Measurements from ENCODE around the gene IARS1.

The IARS1 gene

GRCh38 chr9:92270511-92270910, 23.0 kb downstream of the IARS1 start:
- Histone ChIP-seq H4K91ac (ENCODE audit: low read depth, low read length, poor library complexity) (no peak overlapping the region), H2BK5ac (ENCODE audit: low read length) (no peak overlapping the region), H3K4me1 (ENCODE audit: control insufficient read depth in 2 of 2, insufficient read depth in 1 of 2, low read depth in 1 of 2, low read length in 2 of 2) (no peaks in the 10 kb centered on the region), H3K9me3 (replicated peaks in 1 of 2; ENCODE audit: control insufficient read depth in 2 of 2, insufficient read depth in 1 of 2, low read depth in 1 of 2, low read length in 2 of 2) (no peaks in the 10 kb centered on the region), H3K27ac (replicated peaks; ENCODE audit: low read length) (no peak overlapping the region), H4K8ac (ENCODE audit: low read depth, low read length) (no peak overlapping the region), H3K23ac (ENCODE audit: low read depth, low read length, poor library complexity) (no peak overlapping the region), H3K18ac (ENCODE audit: low read length) (no peak overlapping the region), H2AFZ (ENCODE audit: low read length) (no peak overlapping the region), H2AK5ac (ENCODE audit: low read depth, low read length) (no peak overlapping the region), H3K9ac (ENCODE audit: low read depth, low read length, poor library complexity) (no peak overlapping the region), H3K36me3 (replicated peaks in 1 of 2; ENCODE audit: control insufficient read depth in 2 of 2, insufficient read depth in 2 of 2, low read length in 2 of 2) (peaks cover 52 to 99% of the 10 kb centered on the region in 2 donors), H2BK12ac (ENCODE audit: low read length) (no peak overlapping the region), H3K14ac (ENCODE audit: low read length) (no peak overlapping the region), H2BK120ac (ENCODE audit: low read depth, low read length) (no peak overlapping the region), H3K4me3 (ENCODE audit: low read length in 2 of 2) (no peak overlapping the region), H3K79me1 (ENCODE audit: low read depth, low read length) (no peaks in the 10 kb centered on the region), H2BK15ac (ENCODE audit: low read length) (no peak overlapping the region), H3K4me2 (ENCODE audit: insufficient read depth, low read length, poor library complexity, severe bottlenecking) (no peak overlapping the region), H3K4ac (ENCODE audit: low read length) (no peak overlapping the region), H3K27me3 (ENCODE audit: control insufficient read depth in 3 of 3, insufficient read depth in 3 of 3, low read depth in 1 of 3, low read length in 3 of 3) (peaks cover 0 to under 1% (median 0%) of the 10 kb centered on the region in 3 experiments)
- DNase-seq (ENCODE audit: low spot score): no peak
- WGBS, 2 donors (ENCODE audit: extremely low coverage in 2 of 2, insufficient read length in 2 of 2, insufficient replicate concordance in 1 of 2): no CpG with 5 or more reads among the region's 5 CpGs

DNA sequence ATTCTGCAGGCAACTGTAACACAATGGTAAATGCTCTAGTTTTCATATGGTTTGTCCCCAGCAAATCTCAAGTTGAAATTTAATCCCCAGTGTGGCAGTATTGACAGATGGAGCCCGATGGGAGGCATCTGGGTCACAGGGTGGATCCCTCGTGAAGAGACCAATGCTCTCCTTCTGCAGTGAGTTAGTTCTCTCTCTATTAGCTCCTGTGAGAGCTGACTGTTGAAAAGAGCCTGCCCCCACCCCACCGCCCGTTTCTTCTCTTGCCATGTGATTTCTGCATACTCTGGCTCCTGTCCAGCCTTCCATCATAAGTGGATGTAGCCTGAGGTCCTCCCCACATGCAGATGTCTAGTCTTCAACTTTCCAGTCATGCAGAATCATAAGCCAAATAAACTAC, 27.0 kb downstream of the IARS1 start:
- H3K14ac ChIP-seq (ENCODE audit: low read length): no peak overlapping the region
- H3K36me3 ChIP-seq (replicated peaks in 1 of 2; ENCODE audit: control insufficient read depth in 2 of 2, insufficient read depth in 2 of 2, low read length in 2 of 2): peaks cover 57 to 100% of the 10 kb centered on the region in 2 donors
- no CpG with 5 or more reads among the region's 4 CpGs for WGBS, 2 donors (ENCODE audit: extremely low coverage in 2 of 2, insufficient read length in 2 of 2, insufficient replicate concordance in 1 of 2)
- H2BK12ac ChIP-seq (ENCODE audit: low read length): no peak overlapping the region
- no peaks in the 10 kb centered on the region for H3K9me3 ChIP-seq (replicated peaks in 1 of 2; ENCODE audit: control insufficient read depth in 2 of 2, insufficient read depth in 1 of 2, low read depth in 1 of 2, low read length in 2 of 2)
- no peak overlapping the region for H3K27ac ChIP-seq (replicated peaks; ENCODE audit: low read length)
- no peak overlapping the region for H4K91ac ChIP-seq (ENCODE audit: low read depth, low read length, poor library complexity)
- no peak overlapping the region for H4K8ac ChIP-seq (ENCODE audit: low read depth, low read length)
- no peaks in the 10 kb centered on the region for H3K79me1 ChIP-seq (ENCODE audit: low read depth, low read length)
- no peak overlapping the region for H2BK120ac ChIP-seq (ENCODE audit: low read depth, low read length)
- H3K4me1 ChIP-seq (ENCODE audit: control insufficient read depth in 2 of 2, insufficient read depth in 1 of 2, low read depth in 1 of 2, low read length in 2 of 2): no peaks in the 10 kb centered on the region
- no peak overlapping the region for H3K4ac ChIP-seq (ENCODE audit: low read length)
- H3K23ac ChIP-seq (ENCODE audit: low read depth, low read length, poor library complexity): no peak overlapping the region
- no peak overlapping the region for H2AK5ac ChIP-seq (ENCODE audit: low read depth, low read length)
- H3K4me3 ChIP-seq (ENCODE audit: low read length in 2 of 2): no peak overlapping the region
- DNase-seq (ENCODE audit: low spot score): no peak
- no peak overlapping the region for H3K9ac ChIP-seq (ENCODE audit: low read depth, low read length, poor library complexity)
- H3K4me2 ChIP-seq (ENCODE audit: insufficient read depth, low read length, poor library complexity, severe bottlenecking): no peak overlapping the region
- no peak overlapping the region for H3K18ac ChIP-seq (ENCODE audit: low read length)
- no peaks in the 10 kb centered on the region for H3K27me3 ChIP-seq (ENCODE audit: control insufficient read depth in 3 of 3, insufficient read depth in 3 of 3, low read depth in 1 of 3, low read length in 3 of 3)
- H2BK15ac ChIP-seq (ENCODE audit: low read length): no peak overlapping the region
- H2BK5ac ChIP-seq (ENCODE audit: low read length): no peak overlapping the region
- no peak overlapping the region for H2AFZ ChIP-seq (ENCODE audit: low read length)

DNA sequence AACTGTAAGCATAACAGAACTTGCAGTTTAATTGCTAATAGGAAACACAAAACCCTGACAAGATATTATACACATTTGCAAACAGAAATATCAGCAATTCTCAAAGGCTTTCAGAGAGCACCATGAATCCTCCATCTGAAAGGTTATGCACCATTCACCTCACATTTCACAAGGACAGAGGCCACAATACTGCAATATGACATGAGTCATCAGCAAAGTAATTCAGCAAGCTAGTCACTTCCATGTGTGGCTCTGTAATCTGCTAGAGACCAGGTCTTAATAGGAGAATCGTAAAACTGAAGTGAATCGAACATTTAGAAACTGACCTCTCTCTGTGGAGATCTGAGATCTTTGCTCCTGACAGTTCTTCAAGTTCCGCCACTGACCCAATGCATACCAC, 28.3 kb downstream of the IARS1 start:
- no peak overlapping the region for H2AFZ ChIP-seq (ENCODE audit: low read length)
- no peak overlapping the region for H4K91ac ChIP-seq (ENCODE audit: low read depth, low read length, poor library complexity)
- H3K4ac ChIP-seq (ENCODE audit: low read length): no peak overlapping the region
- DNase-seq (ENCODE audit: low spot score): no peak
- H3K9me3 ChIP-seq (replicated peaks in 1 of 2; ENCODE audit: control insufficient read depth in 2 of 2, insufficient read depth in 1 of 2, low read depth in 1 of 2, low read length in 2 of 2): no peaks in the 10 kb centered on the region
- no CpG with 5 or more reads among the region's 3 CpGs for WGBS, 2 donors (ENCODE audit: extremely low coverage in 2 of 2, insufficient read length in 2 of 2, insufficient replicate concordance in 1 of 2)
- no peak overlapping the region for H3K27ac ChIP-seq (replicated peaks; ENCODE audit: low read length)
- H3K23ac ChIP-seq (ENCODE audit: low read depth, low read length, poor library complexity): no peak overlapping the region
- no peak overlapping the region for H3K14ac ChIP-seq (ENCODE audit: low read length)
- no peak overlapping the region for H2BK15ac ChIP-seq (ENCODE audit: low read length)
- no peak overlapping the region for H4K8ac ChIP-seq (ENCODE audit: low read depth, low read length)
- H3K36me3 ChIP-seq (replicated peaks in 1 of 2; ENCODE audit: control insufficient read depth in 2 of 2, insufficient read depth in 2 of 2, low read length in 2 of 2): peaks cover 51 to 100% of the 10 kb centered on the region in 2 donors
- no peak overlapping the region for H3K9ac ChIP-seq (ENCODE audit: low read depth, low read length, poor library complexity)
- no peak overlapping the region for H2BK5ac ChIP-seq (ENCODE audit: low read length)
- no peak overlapping the region for H3K4me3 ChIP-seq (ENCODE audit: low read length in 2 of 2)
- no peaks in the 10 kb centered on the region for H3K79me1 ChIP-seq (ENCODE audit: low read depth, low read length)
- no peak overlapping the region for H3K18ac ChIP-seq (ENCODE audit: low read length)
- no peak overlapping the region for H2AK5ac ChIP-seq (ENCODE audit: low read depth, low read length)
- no peak overlapping the region for H2BK12ac ChIP-seq (ENCODE audit: low read length)
- no peaks in the 10 kb centered on the region for H3K27me3 ChIP-seq (ENCODE audit: control insufficient read depth in 3 of 3, insufficient read depth in 3 of 3, low read depth in 1 of 3, low read length in 3 of 3)
- no peak overlapping the region for H3K4me2 ChIP-seq (ENCODE audit: insufficient read depth, low read length, poor library complexity, severe bottlenecking)
- no peak overlapping the region for H2BK120ac ChIP-seq (ENCODE audit: low read depth, low read length)
- H3K4me1 ChIP-seq (ENCODE audit: control insufficient read depth in 2 of 2, insufficient read depth in 1 of 2, low read depth in 1 of 2, low read length in 2 of 2): no peaks in the 10 kb centered on the region

GRCh38 chr9:92263131-92263530, 30.4 kb downstream of the IARS1 start:
- Histone ChIP-seq H3K27ac (replicated peaks; ENCODE audit: low read length) (no peak overlapping the region), H2AK5ac (ENCODE audit: low read depth, low read length) (no peak overlapping the region), H3K4me3 (ENCODE audit: low read length in 2 of 2) (no peak overlapping the region), H3K23ac (ENCODE audit: low read depth, low read length, poor library complexity) (no peak overlapping the region), H3K9me3 (replicated peaks in 1 of 2; ENCODE audit: control insufficient read depth in 2 of 2, insufficient read depth in 1 of 2, low read depth in 1 of 2, low read length in 2 of 2) (peaks cover 0 to 2% of the 10 kb centered on the region in 2 donors), H2BK120ac (ENCODE audit: low read depth, low read length) (no peak overlapping the region), H3K4me2 (ENCODE audit: insufficient read depth, low read length, poor library complexity, severe bottlenecking) (no peak overlapping the region), H3K9ac (ENCODE audit: low read depth, low read length, poor library complexity) (no peak overlapping the region), H3K79me1 (ENCODE audit: low read depth, low read length) (no peaks in the 10 kb centered on the region), H2BK5ac (ENCODE audit: low read length) (no peak overlapping the region), H4K91ac (ENCODE audit: low read depth, low read length, poor library complexity) (no peak overlapping the region), H3K4ac (ENCODE audit: low read length) (no peak overlapping the region), H4K8ac (ENCODE audit: low read depth, low read length) (no peak overlapping the region), H3K14ac (ENCODE audit: low read length) (no peak overlapping the region), H3K27me3 (ENCODE audit: control insufficient read depth in 3 of 3, insufficient read depth in 3 of 3, low read depth in 1 of 3, low read length in 3 of 3) (peaks cover 0 to 2% (median 0%) of the 10 kb centered on the region in 3 experiments), H2AFZ (ENCODE audit: low read length) (no peak overlapping the region), H2BK12ac (ENCODE audit: low read length) (no peak overlapping the region), H2BK15ac (ENCODE audit: low read length) (no peak overlapping the region), H3K4me1 (ENCODE audit: control insufficient read depth in 2 of 2, insufficient read depth in 1 of 2, low read depth in 1 of 2, low read length in 2 of 2) (no peaks in the 10 kb centered on the region), H3K18ac (ENCODE audit: low read length) (no peak overlapping the region), H3K36me3 (replicated peaks in 1 of 2; ENCODE audit: control insufficient read depth in 2 of 2, insufficient read depth in 2 of 2, low read length in 2 of 2) (peaks cover 53 to 100% of the 10 kb centered on the region in 2 donors)
- WGBS, 2 donors (ENCODE audit: extremely low coverage in 2 of 2, insufficient read length in 2 of 2, insufficient replicate concordance in 1 of 2): no CpG with 5 or more reads among the region's 1 CpG
- no peak for DNase-seq (ENCODE audit: low spot score)
